ENCODE results near the gene CKS1B.

CKS1B gene

GRCh38 chr1:154982341-154982740, 7.9 kb downstream of the CKS1B start:
- TF ChIP-seq ZBTB7A (IDR thresholded peaks at IDR 0.05; ENCODE audit: low read depth) (no peak), CEBPB (IDR thresholded peaks at IDR 0.05) (no peak), TCF12 (IDR thresholded peaks at IDR 0.05; ENCODE audit: low read depth) (no peak), NFIC (IDR thresholded peaks at IDR 0.05) (no peak), USF1 (IDR thresholded peaks at IDR 0.05) (no peak), TEAD4 (IDR thresholded peaks at IDR 0.05) (no peak), YY1 (IDR thresholded peaks at IDR 0.05; ENCODE audit: low read depth) (no peak)

DNA sequence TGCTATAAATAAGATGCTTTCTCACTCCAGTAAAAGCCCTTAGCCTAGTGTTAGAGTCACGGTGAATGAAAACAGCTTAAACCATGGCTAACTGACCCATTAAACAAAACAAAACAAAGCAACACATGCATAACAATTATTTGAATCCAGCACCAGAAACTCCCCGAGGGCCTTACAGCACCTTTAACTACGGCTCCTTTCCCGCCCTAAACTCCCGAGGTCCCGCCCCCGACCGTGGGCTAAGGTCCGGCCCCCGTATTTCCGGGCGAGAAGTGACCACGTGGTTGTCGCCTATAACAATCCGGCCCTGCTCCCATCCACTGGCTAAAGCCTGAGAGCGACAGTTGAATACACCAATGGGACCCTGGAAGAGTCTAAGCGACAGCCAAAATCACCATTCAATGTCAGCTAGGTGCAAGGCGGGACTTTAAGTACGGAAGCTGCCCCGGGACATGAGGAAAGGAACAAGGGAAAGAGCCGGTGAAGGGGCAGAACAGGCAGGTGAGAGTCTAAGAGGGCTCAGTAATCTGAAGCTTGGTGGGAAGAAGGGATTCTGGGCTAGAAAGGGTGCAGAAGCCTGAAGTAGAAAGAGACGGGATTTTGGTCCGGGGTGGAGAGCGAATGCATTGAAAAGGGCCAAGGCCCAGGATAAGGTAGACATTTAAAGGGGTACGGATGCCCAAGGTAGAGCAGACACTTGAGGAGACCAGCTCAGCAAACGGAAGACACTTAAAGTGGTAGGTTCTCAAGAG, 8.6 kb downstream of the CKS1B start, which contains the start of gene FLAD1:
TSS of gene FLAD1 (plus strand) at position 448 of the 752 bp plus-strand sequence. CDS start 351 bp downstream, outside the sequence.
- TF ChIP-seq, protein P1, sequence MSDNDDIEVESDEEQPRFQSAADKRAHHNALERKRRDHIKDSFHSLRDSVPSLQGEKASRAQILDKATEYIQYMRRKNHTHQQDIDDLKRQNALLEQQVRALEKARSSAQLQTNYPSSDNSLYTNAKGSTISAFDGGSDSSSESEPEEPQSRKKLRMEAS (IDR thresholded peaks at IDR 0.05): peak; percentile 96
- TF ChIP-seq CREB1 (IDR thresholded peaks at IDR 0.05; ENCODE audit: low read depth) (peak; percentile 38; the same call in 1 of the 2 replicates), NFIC (IDR thresholded peaks at IDR 0.05) (no peak), CEBPB (IDR thresholded peaks at IDR 0.05) (no peak), TEAD4 (IDR thresholded peaks at IDR 0.05) (no peak), EP300 (IDR thresholded peaks at IDR 0.05; ENCODE audit: borderline replicate concordance) (no peak), TAF1 (IDR thresholded peaks at IDR 0.05; ENCODE audit: low read depth) (peak; percentile 77), ZBTB7A (IDR thresholded peaks at IDR 0.05; ENCODE audit: low read depth) (no peak), FOXM1 (IDR thresholded peaks at IDR 0.05; ENCODE audit: borderline replicate concordance, low read depth) (peak; percentile 70; the same call in 1 of the 2 replicates), EGR1 (IDR thresholded peaks at IDR 0.05) (0 out of 2 replicates have a peak, but pooled peaks have one; percentile 46), RAD21 (IDR thresholded peaks at IDR 0.05; ENCODE audit: low read depth) (no peak), YY1 (IDR thresholded peaks at IDR 0.05; ENCODE audit: low read depth) (no peak), USF1 (IDR thresholded peaks at IDR 0.05) (peak; percentile 96), TCF12 (IDR thresholded peaks at IDR 0.05; ENCODE audit: low read depth) (no peak)
- TF ChIP-seq, protein P2, sequence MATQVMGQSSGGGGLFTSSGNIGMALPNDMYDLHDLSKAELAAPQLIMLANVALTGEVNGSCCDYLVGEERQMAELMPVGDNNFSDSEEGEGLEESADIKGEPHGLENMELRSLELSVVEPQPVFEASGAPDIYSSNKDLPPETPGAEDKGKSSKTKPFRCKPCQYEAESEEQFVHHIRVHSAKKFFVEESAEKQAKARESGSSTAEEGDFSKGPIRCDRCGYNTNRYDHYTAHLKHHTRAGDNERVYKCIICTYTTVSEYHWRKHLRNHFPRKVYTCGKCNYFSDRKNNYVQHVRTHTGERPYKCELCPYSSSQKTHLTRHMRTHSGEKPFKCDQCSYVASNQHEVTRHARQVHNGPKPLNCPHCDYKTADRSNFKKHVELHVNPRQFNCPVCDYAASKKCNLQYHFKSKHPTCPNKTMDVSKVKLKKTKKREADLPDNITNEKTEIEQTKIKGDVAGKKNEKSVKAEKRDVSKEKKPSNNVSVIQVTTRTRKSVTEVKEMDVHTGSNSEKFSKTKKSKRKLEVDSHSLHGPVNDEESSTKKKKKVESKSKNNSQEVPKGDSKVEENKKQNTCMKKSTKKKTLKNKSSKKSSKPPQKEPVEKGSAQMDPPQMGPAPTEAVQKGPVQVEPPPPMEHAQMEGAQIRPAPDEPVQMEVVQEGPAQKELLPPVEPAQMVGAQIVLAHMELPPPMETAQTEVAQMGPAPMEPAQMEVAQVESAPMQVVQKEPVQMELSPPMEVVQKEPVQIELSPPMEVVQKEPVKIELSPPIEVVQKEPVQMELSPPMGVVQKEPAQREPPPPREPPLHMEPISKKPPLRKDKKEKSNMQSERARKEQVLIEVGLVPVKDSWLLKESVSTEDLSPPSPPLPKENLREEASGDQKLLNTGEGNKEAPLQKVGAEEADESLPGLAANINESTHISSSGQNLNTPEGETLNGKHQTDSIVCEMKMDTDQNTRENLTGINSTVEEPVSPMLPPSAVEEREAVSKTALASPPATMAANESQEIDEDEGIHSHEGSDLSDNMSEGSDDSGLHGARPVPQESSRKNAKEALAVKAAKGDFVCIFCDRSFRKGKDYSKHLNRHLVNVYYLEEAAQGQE (IDR thresholded peaks at IDR 0.05; ENCODE audit: low read depth): no peak

DNA sequence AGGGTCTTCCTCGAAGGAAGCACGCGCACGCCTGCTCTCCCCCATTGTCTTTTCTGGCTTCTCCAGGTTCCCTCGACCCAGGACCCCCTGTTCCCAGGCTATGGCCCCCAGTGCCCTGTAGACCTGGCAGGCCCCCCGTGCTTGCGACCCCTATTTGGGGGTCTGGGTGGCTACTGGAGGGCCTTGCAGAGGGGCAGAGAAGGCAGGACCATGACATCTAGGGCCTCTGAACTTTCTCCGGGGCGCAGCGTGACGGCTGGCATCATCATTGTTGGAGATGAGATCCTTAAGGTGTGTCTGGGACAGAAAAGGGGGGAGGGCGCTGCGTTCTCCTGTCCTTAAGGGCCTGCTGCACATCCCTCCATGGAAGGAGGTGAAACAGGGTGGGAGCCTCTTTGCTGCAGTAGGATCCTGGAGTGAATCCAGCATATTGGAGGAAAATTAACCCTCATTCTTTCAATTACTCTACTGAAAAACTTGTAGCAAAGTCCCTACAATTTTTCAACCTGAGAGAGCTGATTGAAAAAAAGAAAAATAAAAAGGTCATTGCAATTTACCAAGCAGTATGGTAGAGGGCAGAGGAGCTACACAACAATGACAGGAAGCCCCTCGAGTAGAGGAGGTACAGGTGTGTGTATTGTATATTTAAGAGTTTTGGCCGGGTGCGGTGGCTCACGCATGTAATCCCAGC, 9.4 kb downstream of the CKS1B start:
- TF ChIP-seq TCF12 (IDR thresholded peaks at IDR 0.05; ENCODE audit: low read depth): no peak
- TF ChIP-seq TAF1 (IDR thresholded peaks at IDR 0.05; ENCODE audit: low read depth): no peak
- no peak for TF ChIP-seq NFIC (IDR thresholded peaks at IDR 0.05)
- TF ChIP-seq CREB1 (IDR thresholded peaks at IDR 0.05; ENCODE audit: low read depth): no peak
- TF ChIP-seq RAD21 (IDR thresholded peaks at IDR 0.05; ENCODE audit: low read depth): no peak
- no peak for TF ChIP-seq EP300 (IDR thresholded peaks at IDR 0.05; ENCODE audit: borderline replicate concordance)
- TF ChIP-seq, protein P2 (IDR thresholded peaks at IDR 0.05; ENCODE audit: low read depth): no peak
- no peak for TF ChIP-seq TEAD4 (IDR thresholded peaks at IDR 0.05)
- TF ChIP-seq ZBTB7A (IDR thresholded peaks at IDR 0.05; ENCODE audit: low read depth): no peak
- no peak for TF ChIP-seq YY1 (IDR thresholded peaks at IDR 0.05; ENCODE audit: low read depth)
- TF ChIP-seq USF1 (IDR thresholded peaks at IDR 0.05): no peak

DNA sequence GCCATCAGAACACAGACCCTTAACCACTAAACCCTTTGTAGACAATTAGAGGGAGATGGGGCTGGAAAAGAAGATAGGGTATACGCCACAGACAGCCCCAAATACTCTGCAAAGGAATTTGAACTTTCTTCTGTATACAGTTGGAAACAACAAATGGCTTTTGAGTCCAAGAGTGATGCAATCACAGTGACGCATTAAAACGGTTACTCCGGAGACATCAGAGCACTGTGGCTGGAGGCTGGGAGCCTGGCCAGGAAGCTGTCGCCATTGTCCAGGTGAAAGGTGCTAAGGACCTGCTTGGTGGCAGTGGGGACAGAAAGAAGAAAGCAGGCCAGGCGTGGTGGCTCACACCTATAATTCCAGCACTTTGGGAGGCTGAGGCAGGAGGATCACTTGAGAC, 12.8 kb downstream of the CKS1B start:
- TF ChIP-seq, protein P1 (IDR thresholded peaks at IDR 0.05): no peak
- TF ChIP-seq EGR1 (IDR thresholded peaks at IDR 0.05) (no peak), YY1 (IDR thresholded peaks at IDR 0.05; ENCODE audit: low read depth) (no peak), TAF1 (IDR thresholded peaks at IDR 0.05; ENCODE audit: low read depth) (no peak), CEBPB (IDR thresholded peaks at IDR 0.05) (no peak), USF1 (IDR thresholded peaks at IDR 0.05) (no peak), EP300 (IDR thresholded peaks at IDR 0.05; ENCODE audit: borderline replicate concordance) (no peak), FOXM1 (IDR thresholded peaks at IDR 0.05; ENCODE audit: borderline replicate concordance, low read depth) (no peak), ZBTB7A (IDR thresholded peaks at IDR 0.05; ENCODE audit: low read depth) (no peak), TEAD4 (IDR thresholded peaks at IDR 0.05) (no peak)
- TF ChIP-seq, protein P2 (IDR thresholded peaks at IDR 0.05; ENCODE audit: low read depth): no peak
